Lung (tissue), 13 donors: ENCODE data around the gene SLC22A5. TPM values are rescaled to one million over a fixed set of nuclear protein-coding genes. Genes with fewer than 3 reads are reported as not detected.

ENCODE experiments used
- ATAC-seq: fragments of 200-7000 bp; cut with Tn5 transposase; one replicate; pipeline ENCODE4 v1.9.1; 2020; ENCODE audit warnings: moderate number of reproducible peaks; ENCODE audit not compliant: insufficient read depth, low FRiP score
- DNase-seq, 3 donors: peaks; one replicate each; pipeline ENCODE4 v3.0.0-alpha.2; 2013 to 2017
- H3K27ac ChIP-seq, 2 donors: one replicate each; pipeline ENCODE4 v1.5.1; 2013; ENCODE audit warnings: mild to moderate bottlenecking in 2 of 2, moderate library complexity in 2 of 2, control low read depth in 1 of 2, inconsistent platforms in 1 of 2, low read depth in 1 of 2, low read length in 1 of 2
- H3K27me3 ChIP-seq, 3 donors: one replicate each; pipeline ENCODE4 v1.5.1; 2013; ENCODE audit warnings: low read length in 2 of 3; ENCODE audit not compliant: control insufficient read depth in 3 of 3, insufficient read depth in 3 of 3
- H3K36me3 ChIP-seq, 4 donors: one replicate each; pipeline ENCODE4 v1.5.1; 2013; ENCODE audit warnings: low read length in 4 of 4, mild to moderate bottlenecking in 1 of 4, moderate library complexity in 1 of 4; ENCODE audit not compliant: control insufficient read depth in 4 of 4, insufficient read depth in 4 of 4
- H3K4me1 ChIP-seq, 5 donors: one replicate each; pipeline ENCODE4 v1.5.1; 2013; ENCODE audit warnings: low read length in 5 of 5, mild to moderate bottlenecking in 2 of 5, moderate library complexity in 1 of 5; ENCODE audit not compliant: control insufficient read depth in 5 of 5, insufficient read depth in 5 of 5
- H3K4me3 ChIP-seq: one replicate; pipeline ENCODE4 v1.5.1; 2013; ENCODE audit warnings: mild to moderate bottlenecking, control low read depth, moderate library complexity
- H3K9ac ChIP-seq, 2 donors: one replicate each; pipeline ENCODE4 v1.5.1; 2013; ENCODE audit warnings: low read length in 2 of 2, control low read depth in 1 of 2; ENCODE audit not compliant: insufficient read depth in 1 of 2
- H3K9me3 ChIP-seq, 4 donors: one replicate each; pipeline ENCODE4 v1.5.1; 2013; ENCODE audit warnings: low read length in 3 of 4, mild to moderate bottlenecking in 1 of 4, moderate library complexity in 1 of 4; ENCODE audit not compliant: control insufficient read depth in 4 of 4, insufficient read depth in 3 of 4
- WGBS, 2 donors: extraction: QIAGEN DNeasy Blood & Tissue Kit; methylation state at CpG; one replicate each; pipeline ENCODE4 v1.1.7; 2013; 5-methylcytosine and 5-hydroxymethylcytosine counted together
- polyA plus RNA-seq, 2 donors: library from polyadenylated mRNA; stranded (reverse); fragments of 200-250 nt; gene quantifications; one replicate each; pipeline ENCODE4 v1.2.1, GENCODE V29; 2013
- small RNA-seq: library from RNA; depleted of rRNA; stranded (forward); fragments of <200 nt; gene quantifications from one replicate; pipeline ENCODE3, GENCODE V24; 2014; ENCODE audit warnings: low replicate concordance
- total RNA-seq, 2 donors: library from RNA; depleted of rRNA in 1 of 2; stranded (reverse); fragments of >200 nt in 1 of 2; gene quantifications; one replicate each; pipeline ENCODE4 v1.2.1, GENCODE V29; 2014 to 2021
- TF ChIP-seq, protein P1 (sequence below): IDR thresholded peaks from 2 replicates; pipeline ENCODE4 v1.5.1; 2012; ENCODE audit warnings: mild to moderate bottlenecking; ENCODE audit errors: control extremely low read depth, extremely low read depth
- donor health status: control.
- donor health status: control.
- donor health status: Bipolar disorder and iron deficiency.
- donor health status: healthy.
- donor health status: DM: yes; HTN: yes; CAD: no.

The SLC22A5 gene
- total and polyA plus RNA-seq, 4 donors = 4.6 to 12.7 (median 7.9) TPM

DNA sequence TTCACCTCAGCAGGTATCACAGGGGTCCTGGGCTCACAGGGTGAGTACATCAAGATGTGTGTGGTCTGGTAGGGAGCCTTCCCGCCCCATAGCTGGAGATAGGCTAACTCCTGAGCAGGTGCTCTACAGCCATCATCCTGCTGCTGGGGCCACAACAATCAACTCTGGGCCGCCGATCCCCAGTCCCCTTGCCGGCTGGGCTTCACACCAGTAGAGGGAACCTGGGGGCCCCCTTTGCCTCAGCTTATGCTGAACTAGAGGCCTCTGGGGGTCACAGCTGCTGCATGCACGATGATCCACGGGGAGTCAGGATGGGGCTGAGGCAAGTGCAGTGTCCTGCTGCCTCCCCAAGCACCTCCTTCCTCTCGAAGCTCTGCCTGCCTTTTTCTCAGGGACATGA is 74.6 kb downstream of the SLC22A5 start:
- H3K9me3 ChIP-seq = no peaks in the 10 kb centered on the region
- H3K4me3 ChIP-seq = no peak overlapping the region
- no peak for DNase-seq
- TF ChIP-seq, protein P1, sequence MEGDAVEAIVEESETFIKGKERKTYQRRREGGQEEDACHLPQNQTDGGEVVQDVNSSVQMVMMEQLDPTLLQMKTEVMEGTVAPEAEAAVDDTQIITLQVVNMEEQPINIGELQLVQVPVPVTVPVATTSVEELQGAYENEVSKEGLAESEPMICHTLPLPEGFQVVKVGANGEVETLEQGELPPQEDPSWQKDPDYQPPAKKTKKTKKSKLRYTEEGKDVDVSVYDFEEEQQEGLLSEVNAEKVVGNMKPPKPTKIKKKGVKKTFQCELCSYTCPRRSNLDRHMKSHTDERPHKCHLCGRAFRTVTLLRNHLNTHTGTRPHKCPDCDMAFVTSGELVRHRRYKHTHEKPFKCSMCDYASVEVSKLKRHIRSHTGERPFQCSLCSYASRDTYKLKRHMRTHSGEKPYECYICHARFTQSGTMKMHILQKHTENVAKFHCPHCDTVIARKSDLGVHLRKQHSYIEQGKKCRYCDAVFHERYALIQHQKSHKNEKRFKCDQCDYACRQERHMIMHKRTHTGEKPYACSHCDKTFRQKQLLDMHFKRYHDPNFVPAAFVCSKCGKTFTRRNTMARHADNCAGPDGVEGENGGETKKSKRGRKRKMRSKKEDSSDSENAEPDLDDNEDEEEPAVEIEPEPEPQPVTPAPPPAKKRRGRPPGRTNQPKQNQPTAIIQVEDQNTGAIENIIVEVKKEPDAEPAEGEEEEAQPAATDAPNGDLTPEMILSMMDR = no peak
- peaks cover 0 to 3% (median 0%) of the 10 kb centered on the region in 4 donors for H3K36me3 ChIP-seq
- H3K27me3 ChIP-seq = no peaks in the 10 kb centered on the region
- peaks cover 20 to 32% (median 27%) of the 10 kb centered on the region in 5 donors for H3K4me1 ChIP-seq
- peak overlapping the region in 1 of 2 donors; percentile 0 for H3K27ac ChIP-seq
- WGBS, 2 donors = 70 to 77% methylated on average over 7 of the region's 7 CpGs
- H3K9ac ChIP-seq = no peak overlapping the region
- ATAC-seq = no peak

Small RNA genes lying within 50 kb of the gene (small RNA-seq; reads per million reads assigned to genes)
- gene MIR3936 = not detected

Other genes with a start within 250 kb of the SLC22A5 start
- 10 to 100 TPM; 37.8 to 62.3 TPM for gene P4HA2, start 141.9 kb upstream of the SLC22A5 start, total RNA-seq
- gene P4HA2, start 141.9 kb upstream of the SLC22A5 start, polyA plus RNA-seq = 10 to 100 TPM; 20.3 to 36.5 TPM
- 10 to 100 TPM in 1 of 2 donors, 1 to 10 TPM in 1; 7.3 to 13.8 TPM for gene PDLIM4, start 112.0 kb upstream of the SLC22A5 start, total RNA-seq
- gene PDLIM4, start 112.0 kb upstream of the SLC22A5 start, polyA plus RNA-seq = 10 to 100 TPM in 1 of 2 donors, 1 to 10 TPM in 1; 8.3 to 10.9 TPM
- gene SLC22A4, start 75.3 kb upstream of the SLC22A5 start, total RNA-seq = 10 to 100 TPM; 10.9 to 18.1 TPM
- 10 to 100 TPM in 1 of 2 donors, 1 to 10 TPM in 1; 3.6 to 15.7 TPM for gene SLC22A4, start 75.3 kb upstream of the SLC22A5 start, polyA plus RNA-seq
- 10 to 100 TPM; 53.8 to 83.2 TPM for gene IRF1, start 121.1 kb downstream of the SLC22A5 start, total RNA-seq
- gene IRF1, start 121.1 kb downstream of the SLC22A5 start, polyA plus RNA-seq = 100 to 1,000 TPM in 1 of 2 donors, 10 to 100 TPM in 1; 32.9 to 141 TPM
- not detected for gene IL5, start 173.8 kb downstream of the SLC22A5 start, total RNA-seq
- not detected for gene IL5, start 173.8 kb downstream of the SLC22A5 start, polyA plus RNA-seq
- gene RAD50, start 187.3 kb downstream of the SLC22A5 start, total RNA-seq = 10 to 100 TPM; 28.4 to 46.7 TPM
- gene RAD50, start 187.3 kb downstream of the SLC22A5 start, polyA plus RNA-seq = 1 to 10 TPM; 8.2 to 9.3 TPM